Hematopoietic multipotent progenitor cell treated with erythropoietin and hydrocortisone succinate and interleukin-3 and kit ligand, for 17 days (in vitro differentiated cells): ENCODE data around the gene ARL5A.

Source experiments
- DNase-seq: peaks from one replicate; pipeline ENCODE4 v3.0.0-alpha.2; 2015; ENCODE audit warnings: low spot score

The ARL5A gene

DNA sequence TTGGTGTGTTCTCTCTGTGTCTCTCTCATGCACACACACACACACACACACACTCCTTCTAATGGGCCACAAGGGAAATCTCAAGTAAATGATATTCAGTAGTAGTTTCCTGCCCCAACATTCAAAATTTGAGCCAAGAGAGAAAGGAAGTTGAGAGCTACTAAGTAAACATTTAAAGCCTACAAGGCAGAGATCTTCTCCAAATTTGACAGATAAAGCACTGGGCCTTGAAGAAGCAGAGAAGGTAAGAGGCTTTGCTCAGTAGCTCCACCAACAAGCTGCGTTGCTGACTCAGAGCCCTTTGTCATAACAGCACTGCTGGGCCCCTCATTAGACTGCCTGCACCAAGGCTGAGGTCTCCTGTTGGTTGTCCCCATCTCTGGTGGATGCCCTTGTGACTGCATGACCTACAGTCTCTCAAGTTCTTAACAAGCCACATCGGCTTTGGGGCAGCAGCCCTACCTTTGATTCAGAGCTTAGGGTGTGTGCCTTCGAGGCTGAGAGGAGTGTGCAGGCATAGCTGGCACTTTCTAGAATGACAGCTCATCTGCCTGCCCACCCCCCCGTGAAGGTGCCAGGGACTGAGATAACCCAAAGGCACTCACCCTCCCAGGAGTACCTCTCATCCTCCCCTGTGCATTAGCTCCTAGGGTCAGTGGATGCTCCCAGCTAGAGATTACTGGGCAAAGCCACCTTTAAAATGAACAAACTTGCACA lies 61.6 kb downstream of the ARL5A start:
- DNase-seq = no peak

DNA sequence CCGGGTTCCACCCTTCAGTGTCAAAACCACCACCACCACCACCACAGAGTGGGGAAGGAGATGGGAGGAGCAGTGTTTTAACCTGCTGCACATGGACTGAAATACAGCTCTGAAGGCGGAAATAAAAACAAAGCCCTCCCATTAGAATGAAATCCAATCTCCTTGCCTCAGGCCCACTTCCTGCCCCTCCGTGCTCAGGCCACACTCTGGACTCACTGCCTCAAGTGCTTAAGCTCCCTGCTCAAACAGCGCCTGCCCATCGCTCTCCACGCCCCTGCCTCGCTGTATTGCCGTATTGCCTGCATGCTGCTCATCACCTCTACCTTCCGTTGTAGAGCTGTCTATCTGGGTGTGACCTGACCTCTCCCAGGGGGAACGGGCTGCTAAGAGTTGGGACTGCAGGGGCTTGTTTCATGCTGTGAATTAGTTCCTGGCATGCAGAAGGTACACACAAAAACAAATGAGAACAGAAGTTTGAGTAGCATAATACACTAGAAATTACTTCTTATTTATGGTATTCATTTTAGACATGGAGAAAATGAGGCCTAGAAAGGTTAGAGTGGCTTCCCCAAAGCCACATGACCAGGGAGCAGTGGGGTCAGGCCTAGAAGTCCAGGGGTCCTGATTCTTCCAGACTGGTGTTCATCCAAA lies 62.3 kb downstream of the ARL5A start:
- no peak for DNase-seq

DNA sequence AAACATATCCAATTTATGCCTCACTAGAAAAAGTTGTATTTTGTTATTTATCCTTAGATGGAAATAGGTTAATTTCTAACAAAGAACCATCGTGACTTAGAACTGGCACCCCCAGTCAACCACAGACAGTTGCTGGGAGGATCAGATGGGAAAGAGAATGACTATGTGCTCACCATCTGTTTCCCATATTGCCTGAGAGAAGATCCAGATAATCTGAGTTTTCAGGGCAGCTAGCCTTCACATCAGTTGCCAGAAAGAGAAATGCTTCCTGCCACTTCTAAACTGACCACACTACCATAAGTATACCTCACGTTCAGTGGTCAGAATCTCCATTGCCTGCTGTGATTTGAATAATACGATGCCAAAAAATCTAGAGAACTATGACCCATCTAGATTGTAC lies 65.5 kb downstream of the ARL5A start:
- DNase-seq = no peak

DNA sequence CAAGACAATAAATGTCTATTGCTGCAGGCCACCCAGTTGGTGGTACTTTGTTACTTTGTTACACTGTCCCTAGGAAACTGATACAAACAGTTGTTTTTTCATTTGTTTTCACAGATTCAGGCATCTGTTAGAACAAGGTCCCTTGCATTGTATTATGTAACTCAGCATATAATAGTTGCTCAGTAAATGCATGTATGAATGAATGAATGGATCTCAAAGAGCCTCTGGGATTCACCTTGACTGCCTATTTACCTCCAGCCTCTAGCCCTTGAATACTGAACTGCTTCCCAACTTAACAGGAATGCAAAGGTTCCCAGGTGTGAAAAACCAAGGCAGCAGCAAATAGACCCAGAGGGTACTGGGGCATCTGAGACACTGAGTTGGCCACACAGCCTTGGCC lies 66.5 kb downstream of the ARL5A start:
- no peak for DNase-seq

DNA sequence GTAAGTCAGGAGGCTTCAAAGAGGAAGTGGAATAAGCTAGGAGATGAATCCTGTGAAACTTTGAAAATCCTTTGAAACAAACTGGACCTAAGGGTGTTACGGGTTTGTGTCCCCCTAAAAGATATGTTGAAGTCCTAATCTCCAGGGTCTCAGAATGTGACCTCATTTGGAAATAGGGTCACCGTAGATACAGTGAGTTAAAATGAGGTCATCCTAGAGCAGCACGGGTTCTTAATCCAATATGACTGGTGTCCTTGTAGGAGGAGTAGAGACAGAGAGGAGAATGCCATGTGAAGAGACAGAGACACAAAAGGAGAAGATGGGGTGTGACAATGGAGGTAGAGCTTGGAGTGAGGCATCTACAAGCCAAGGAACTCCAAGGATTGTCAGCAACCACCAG lies 67.0 kb downstream of the ARL5A start:
- no peak for DNase-seq

DNA sequence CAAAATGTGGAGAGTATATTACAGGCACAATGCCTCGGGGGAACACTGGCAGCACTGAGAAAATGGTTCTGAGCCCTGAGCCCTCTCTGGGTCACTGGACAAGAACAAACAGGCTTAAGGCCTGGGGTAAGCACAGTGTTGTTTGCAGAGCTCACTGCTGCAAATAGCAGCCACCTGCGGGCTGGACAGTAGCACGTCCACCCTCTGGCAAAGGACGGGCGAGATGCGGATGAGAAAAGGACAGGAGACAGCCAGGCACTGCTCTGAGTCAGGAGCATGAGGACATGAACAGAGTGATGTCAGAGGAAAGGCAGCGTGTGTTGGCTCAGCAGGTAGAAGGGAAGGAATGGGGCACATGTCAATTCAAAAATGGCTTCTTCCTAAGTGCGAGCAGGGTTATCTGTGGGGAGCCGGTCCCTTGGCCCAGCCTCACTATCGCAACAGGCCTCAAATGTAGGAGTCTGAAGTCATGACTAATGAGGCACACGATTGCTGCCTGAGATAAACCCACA lies 68.0 kb downstream of the ARL5A start:
- DNase-seq = no peak

DNA sequence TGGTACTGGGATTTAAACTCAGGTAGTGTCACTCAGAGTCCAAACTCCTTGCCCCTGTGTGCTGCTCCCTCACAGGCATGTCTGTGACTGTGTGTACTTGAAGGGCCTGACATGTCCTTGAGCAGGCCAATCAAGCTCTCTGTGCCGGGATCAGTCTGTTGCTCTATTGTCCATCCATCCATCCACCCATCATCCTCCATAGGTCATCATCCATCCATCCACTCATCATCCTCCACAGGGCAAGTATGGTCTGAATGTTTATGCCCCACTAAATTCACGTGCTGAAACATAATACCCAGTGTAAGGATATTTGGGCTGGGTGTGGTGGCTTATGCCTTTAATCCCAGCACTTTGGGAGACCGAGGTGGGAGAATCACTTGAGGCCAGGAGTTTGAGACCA lies 69.5 kb downstream of the ARL5A start:
- no peak for DNase-seq

DNA sequence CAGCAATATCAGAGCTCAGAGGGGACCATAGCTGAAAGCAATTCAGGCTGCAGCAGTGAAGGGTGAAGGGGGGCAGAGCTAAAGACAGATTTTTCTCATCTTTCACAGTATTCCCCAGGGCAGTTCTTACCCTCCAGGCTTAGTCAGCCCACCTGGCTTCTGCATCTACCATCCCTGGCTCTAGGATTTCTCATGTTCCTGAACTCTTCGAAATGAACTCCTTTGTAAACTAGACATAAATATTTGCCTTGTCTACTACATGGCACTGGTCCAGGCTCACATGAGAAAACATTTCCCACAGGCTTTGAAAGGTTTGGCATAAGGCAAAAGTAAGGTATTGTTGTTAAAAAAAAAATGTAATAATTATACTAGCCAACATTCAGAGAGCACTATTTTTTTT lies 70.4 kb downstream of the ARL5A start:
- no peak for DNase-seq

DNA sequence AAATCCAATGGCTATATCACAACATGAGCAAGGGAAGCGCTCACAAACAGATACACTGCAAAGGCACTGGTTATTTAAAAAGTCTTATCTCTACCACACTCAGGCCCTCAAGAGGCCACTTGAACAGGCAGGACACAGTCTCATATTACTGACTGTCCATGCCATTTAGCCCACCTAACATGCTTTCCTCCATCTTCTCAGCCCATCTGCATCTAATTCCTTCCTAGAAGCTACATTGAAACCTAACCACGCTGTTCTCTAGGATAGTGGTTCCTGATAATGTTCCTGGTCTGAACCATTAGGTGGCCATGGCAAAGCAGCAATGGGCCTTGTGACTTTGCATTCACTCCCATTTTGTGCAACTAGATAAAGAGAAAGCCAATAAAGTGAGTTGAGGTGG lies 71.4 kb downstream of the ARL5A start:
- no peak for DNase-seq

DNA sequence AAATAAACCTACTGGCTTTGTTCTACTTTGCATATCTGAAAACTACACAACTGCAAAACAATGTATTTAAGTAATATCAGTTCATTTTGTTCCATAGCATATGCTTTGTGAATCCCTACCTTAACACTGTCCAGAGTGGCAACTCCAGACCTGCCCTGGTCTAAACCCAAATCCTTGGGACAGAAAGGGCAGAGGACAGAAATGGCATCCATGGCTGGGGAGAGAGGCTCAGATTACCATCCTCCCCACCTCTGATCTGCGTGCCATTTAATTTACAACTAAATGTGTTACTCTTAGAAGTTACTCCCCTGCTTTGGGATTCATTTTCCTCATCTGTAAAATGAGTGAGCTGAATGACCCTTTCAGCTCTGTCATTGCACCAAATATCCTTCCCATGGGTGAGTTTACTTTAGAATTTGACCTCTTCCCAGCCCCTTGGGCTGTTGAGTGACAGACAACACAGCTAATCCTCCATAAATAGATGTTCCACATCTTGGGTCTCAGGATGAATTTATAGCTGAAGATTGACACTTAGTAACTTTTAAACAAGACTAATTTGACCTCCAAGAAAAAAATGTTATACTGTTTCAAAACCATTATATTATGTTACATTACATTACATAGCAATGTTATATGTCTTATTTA lies 73.8 kb downstream of the ARL5A start:
- no peak for DNase-seq

DNA sequence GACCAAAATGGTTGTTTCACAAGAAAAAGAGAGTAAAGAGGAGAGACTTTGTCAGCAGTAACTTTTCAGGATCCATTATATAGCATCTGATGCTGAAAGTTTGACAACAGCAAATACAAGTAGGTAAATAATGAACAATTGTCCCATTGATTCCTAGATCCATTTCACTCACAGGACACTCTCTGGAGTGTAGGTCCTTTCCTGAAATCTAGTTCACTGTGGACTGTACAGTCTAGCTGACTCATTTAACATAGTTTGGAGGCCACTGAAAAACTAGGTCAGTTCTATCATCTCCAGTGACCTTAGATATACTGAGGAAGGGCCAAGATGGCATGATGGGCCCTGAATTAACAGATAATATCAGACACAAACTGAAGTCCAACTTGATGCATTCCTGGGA lies 74.7 kb downstream of the ARL5A start:
- DNase-seq = no peak
